Coronary artery (tissue), 2 donors: ENCODE results near the gene HS6ST2.

Experiments
- DNase-seq: peaks from one replicate; pipeline ENCODE4 v3.0.0-alpha.2; 2017; ENCODE audit warnings: low spot score
- H3K27ac ChIP-seq, 2 donors: fragments of 200-600 bp; sonication (generic); one replicate each; pipeline ENCODE4 v1.5.1; 2016 to 2019
- H3K4me3 ChIP-seq: fragments of 200-600 bp; sonication (generic); 2 replicates; pipeline ENCODE4 v1.5.1; 2016; ENCODE audit warnings: mild to moderate bottlenecking, moderate library complexity
- CTCF ChIP-seq: fragments of 200-600 bp; sonication (generic); IDR thresholded peaks from one replicate; pipeline ENCODE4 v1.5.1; 2019; ENCODE audit warnings: antibody characterized with exemption

Gene HS6ST2

DNA sequence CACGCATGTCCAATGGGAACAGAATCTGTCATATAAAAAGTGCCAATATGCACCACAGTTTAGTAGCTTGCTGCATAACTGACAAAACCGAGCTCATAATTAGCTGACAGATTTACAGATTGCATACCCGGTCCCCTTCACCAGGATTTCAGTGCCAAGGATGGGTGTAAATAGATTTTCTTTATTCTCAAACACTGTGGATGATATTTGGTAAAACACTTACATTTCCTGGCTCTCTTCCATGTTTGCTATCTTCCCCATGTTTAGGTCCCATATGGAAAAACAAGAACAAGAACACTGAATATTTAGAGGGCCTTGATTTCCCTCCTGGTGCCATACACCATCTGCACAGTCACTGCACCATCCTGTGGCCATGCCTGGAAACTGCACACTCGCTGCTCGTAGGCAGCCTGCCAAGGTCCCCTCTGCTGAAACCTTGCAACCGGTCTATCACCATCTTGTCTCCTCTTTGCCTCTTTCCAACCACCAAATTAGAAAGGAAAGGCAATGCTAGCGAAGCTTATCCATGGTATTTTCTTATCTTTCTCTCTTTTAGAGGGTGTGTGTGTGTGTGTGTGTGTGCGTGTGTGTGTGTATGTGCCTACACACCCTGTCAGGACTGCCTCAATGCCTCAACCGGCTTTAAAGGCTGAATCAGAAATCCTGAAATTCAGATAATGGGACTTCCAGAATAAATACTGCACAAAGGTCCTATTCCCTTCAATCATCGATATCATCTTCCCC, 345.4 kb downstream of the HS6ST2 start:
- TF ChIP-seq CTCF: no peak
- DNase-seq: no peak
- no peak overlapping the region for H3K27ac ChIP-seq

DNA sequence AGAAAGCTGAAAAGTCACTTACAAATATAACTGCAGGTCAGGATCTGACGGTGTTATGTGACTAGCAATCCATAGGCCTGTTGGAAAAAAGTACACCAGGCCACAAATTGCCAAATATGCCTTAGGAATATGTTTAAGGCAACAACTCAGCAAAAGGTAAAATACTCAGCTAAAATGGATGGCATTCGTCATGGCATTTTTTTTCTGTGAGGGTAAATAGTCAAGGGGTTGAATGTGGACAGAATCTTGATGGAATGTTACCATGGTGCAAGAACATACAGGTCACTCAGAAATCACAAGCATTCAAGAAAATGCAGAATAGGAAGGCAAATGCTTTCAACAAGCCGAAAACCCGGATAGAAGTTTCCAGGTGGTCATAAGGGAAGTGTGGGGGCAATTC, 347.9 kb downstream of the HS6ST2 start:
- TF ChIP-seq CTCF: no peak
- Histone ChIP-seq H3K4me3 (no peak overlapping the region), H3K27ac (no peak overlapping the region)
- DNase-seq: no peak

More for the DNA sequence above, 345.4 kb downstream of the HS6ST2 start:
- H3K4me3 ChIP-seq: no peak overlapping the region

DNA sequence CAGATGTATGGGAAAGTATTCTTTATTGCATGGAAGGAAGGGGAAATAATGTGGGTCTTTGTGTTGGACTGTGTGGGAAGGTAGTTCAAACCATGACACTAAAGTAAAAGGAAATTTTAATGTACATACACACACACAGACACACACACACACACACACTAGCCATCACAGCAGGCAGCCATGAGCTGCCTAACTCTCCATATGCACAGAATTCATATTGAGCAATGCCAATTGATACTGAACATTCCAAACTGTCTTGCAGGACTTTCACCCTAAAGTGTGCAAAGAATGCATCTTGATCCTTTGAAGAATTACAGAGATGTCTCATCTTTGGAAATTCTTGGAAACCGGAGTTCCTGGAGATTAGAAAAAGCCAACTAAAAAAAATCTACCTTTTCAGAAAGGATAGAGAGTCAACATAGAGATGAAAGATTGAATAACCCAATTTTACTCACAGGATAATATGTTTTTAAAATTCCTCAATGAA, 349.0 kb downstream of the HS6ST2 start:
- no peak for DNase-seq
- no peak for TF ChIP-seq CTCF
- Histone ChIP-seq H3K27ac (no peak overlapping the region), H3K4me3 (no peak overlapping the region)

- H3K4me3 ChIP-seq: no peak overlapping the region
These were observed 354.6 kb downstream of the HS6ST2 start for GRCh38 chrX:132603700-132604286.

GRCh38 chrX:132602701-132603100, 355.7 kb downstream of the HS6ST2 start:
- Histone ChIP-seq H3K27ac (no peak overlapping the region), H3K4me3 (no peak overlapping the region)
- no peak for TF ChIP-seq CTCF
- no peak for DNase-seq

More at GRCh38 chrX:132603700-132604286, 354.6 kb downstream of the HS6ST2 start:
- DNase-seq: no peak
- H3K27ac ChIP-seq: no peak overlapping the region
- no peak for TF ChIP-seq CTCF

GRCh38 chrX:132594999-132595398, 363.4 kb downstream of the HS6ST2 start:
- no peak for DNase-seq
- Histone ChIP-seq H3K4me3 (no peak overlapping the region), H3K27ac (no peak overlapping the region)
- no peak for TF ChIP-seq CTCF

DNA sequence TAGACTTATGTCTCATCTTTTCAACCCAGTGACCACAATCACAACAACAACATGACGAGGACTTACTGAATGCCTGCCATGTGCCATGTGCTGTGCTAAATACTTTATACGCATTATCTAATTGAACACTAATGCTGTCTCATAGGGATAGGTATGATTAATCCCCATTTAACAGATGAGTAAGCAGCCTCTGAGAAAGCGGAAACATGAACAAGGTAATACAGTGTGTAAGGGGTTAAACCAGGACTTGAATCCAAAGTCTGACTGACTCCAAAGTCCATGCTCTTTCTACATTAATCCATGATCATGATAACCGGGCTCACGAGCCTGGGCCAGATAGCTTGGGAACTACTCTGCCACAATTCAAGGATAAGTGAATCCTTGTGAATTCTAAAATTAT, 364.3 kb downstream of the HS6ST2 start:
- DNase-seq: no peak
- Histone ChIP-seq H3K27ac (no peak overlapping the region), H3K4me3 (no peak overlapping the region)
- no peak for TF ChIP-seq CTCF
